ENCODE measurements around the gene HHAT. TPM values are rescaled to one million over a fixed set of nuclear protein-coding genes. Genes with fewer than 3 reads are reported as not detected.

The HHAT gene
- total RNA-seq, 2 experiments from 2014 or later = 5.2 to 9.5 TPM

DNA sequence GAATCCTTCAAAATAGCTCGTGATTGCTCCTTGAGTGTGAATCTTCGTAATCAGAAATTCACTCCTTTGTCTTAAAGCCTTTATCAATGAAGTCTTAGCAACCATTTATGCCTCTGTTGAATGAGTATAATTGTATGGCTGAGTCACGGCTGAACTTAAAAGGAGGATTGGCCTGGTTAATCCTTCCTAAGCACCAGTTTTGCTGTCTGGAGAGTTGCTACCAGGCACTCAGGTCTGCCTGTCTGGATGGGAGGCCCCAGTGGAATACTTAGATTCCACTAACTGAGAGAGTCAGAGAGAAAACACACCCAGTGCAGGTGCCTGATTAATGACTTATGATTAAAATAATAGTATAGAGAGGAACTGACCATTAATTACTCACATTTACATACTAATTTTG lies 7.6 kb upstream of the HHAT start:
- Histone ChIP-seq H3K79me2 (ENCODE audit: insufficient read depth, low read depth, low read length) (no peaks in the 10 kb centered on the region), H3K4me1 (ENCODE audit: insufficient read depth, low read length, poor library complexity, severe bottlenecking) (no peaks in the 10 kb centered on the region), H3K36me3 (ENCODE audit: insufficient read depth, low read length) (no peaks in the 10 kb centered on the region), H4K20me1 (ENCODE audit: insufficient read depth, low read length) (no peaks in the 10 kb centered on the region), H3K4me3 (ENCODE audit: low read depth, low read length, poor library complexity, severe bottlenecking) (no peak overlapping the region), H2AFZ (ENCODE audit: low read length) (no peak overlapping the region), H3K9me2 (ENCODE audit: insufficient read depth, low read length) (no peaks in the 10 kb centered on the region), H3K9me3 (ENCODE audit: low read length) (peaks cover 10% of the 10 kb centered on the region; the same call in 1 of the 2 replicates), H3K27ac (ENCODE audit: low read depth, low read length, poor library complexity, severe bottlenecking) (no peak overlapping the region), H3K4me2 (ENCODE audit: low read length) (no peak overlapping the region)
- no peak for DNase-seq (ENCODE audit: low spot score)
- ChIA-PET POLR2A (no interaction called here), CTCF (ENCODE audit: unreplicated experiment) (no interaction called here)
- intact Hi-C loops (cut with micrococcal nuclease; ENCODE audit: unreplicated experiment) = no loop called here
- no TSS peak for BruUV-seq (replicated peaks)
- TF ChIP-seq EZH2phosphoT487 (IDR thresholded peaks at IDR 0.05; ENCODE audit: borderline replicate concordance, low read depth, low read length) = no peak
- TF ChIP-seq, protein P1, sequence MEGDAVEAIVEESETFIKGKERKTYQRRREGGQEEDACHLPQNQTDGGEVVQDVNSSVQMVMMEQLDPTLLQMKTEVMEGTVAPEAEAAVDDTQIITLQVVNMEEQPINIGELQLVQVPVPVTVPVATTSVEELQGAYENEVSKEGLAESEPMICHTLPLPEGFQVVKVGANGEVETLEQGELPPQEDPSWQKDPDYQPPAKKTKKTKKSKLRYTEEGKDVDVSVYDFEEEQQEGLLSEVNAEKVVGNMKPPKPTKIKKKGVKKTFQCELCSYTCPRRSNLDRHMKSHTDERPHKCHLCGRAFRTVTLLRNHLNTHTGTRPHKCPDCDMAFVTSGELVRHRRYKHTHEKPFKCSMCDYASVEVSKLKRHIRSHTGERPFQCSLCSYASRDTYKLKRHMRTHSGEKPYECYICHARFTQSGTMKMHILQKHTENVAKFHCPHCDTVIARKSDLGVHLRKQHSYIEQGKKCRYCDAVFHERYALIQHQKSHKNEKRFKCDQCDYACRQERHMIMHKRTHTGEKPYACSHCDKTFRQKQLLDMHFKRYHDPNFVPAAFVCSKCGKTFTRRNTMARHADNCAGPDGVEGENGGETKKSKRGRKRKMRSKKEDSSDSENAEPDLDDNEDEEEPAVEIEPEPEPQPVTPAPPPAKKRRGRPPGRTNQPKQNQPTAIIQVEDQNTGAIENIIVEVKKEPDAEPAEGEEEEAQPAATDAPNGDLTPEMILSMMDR (conservative IDR thresholded peaks at IDR 0.05; ENCODE audit: low read length) = no peak

DNA sequence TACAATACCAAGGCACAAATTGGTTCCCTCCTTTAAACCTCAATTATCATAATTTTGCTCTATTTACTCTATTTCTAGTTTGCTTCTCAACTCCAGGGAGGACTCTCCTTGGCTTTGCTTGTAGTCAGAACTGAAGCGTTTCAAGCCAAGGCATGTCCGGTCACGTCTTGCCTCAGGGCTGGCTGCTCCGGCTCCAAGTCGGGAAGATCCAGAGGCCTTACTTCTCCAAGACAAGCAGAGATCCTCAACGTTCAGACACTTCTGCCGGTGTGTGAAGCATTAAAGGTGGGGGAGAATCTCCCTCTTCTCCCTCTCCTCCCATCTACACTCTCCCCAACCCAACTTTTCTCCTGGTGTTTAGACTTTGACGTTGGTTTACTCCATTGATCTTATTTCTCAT lies 7.2 kb upstream of the HHAT start:
- H2AFZ ChIP-seq (ENCODE audit: low read length) = no peak overlapping the region
- ChIA-PET POLR2A (interaction anchor here (0.6 kb wide), 1 partner anchor 11 kb away, joined by 3 read pairs; no protein-coding TSS in a partner anchor), CTCF (ENCODE audit: unreplicated experiment) (no interaction called here)
- no peak overlapping the region for H3K27ac ChIP-seq (ENCODE audit: low read depth, low read length, poor library complexity, severe bottlenecking)
- no peak for TF ChIP-seq EZH2phosphoT487 (IDR thresholded peaks at IDR 0.05; ENCODE audit: borderline replicate concordance, low read depth, low read length)
- H3K4me2 ChIP-seq (ENCODE audit: low read length) = no peak overlapping the region
- no peaks in the 10 kb centered on the region for H3K79me2 ChIP-seq (ENCODE audit: insufficient read depth, low read depth, low read length)
- H4K20me1 ChIP-seq (ENCODE audit: insufficient read depth, low read length) = no peaks in the 10 kb centered on the region
- BruUV-seq (replicated peaks) = no TSS peak
- DNase-seq (ENCODE audit: low spot score) = no peak
- H3K36me3 ChIP-seq (ENCODE audit: insufficient read depth, low read length) = no peaks in the 10 kb centered on the region
- H3K9me3 ChIP-seq (ENCODE audit: low read length) = peaks cover 10% of the 10 kb centered on the region; the same call in 1 of the 2 replicates
- intact Hi-C loops (cut with micrococcal nuclease; ENCODE audit: unreplicated experiment) = no loop called here
- no peaks in the 10 kb centered on the region for H3K4me1 ChIP-seq (ENCODE audit: insufficient read depth, low read length, poor library complexity, severe bottlenecking)
- no peak overlapping the region for H3K4me3 ChIP-seq (ENCODE audit: low read depth, low read length, poor library complexity, severe bottlenecking)
- H3K9me2 ChIP-seq (ENCODE audit: insufficient read depth, low read length) = no peaks in the 10 kb centered on the region

DNA sequence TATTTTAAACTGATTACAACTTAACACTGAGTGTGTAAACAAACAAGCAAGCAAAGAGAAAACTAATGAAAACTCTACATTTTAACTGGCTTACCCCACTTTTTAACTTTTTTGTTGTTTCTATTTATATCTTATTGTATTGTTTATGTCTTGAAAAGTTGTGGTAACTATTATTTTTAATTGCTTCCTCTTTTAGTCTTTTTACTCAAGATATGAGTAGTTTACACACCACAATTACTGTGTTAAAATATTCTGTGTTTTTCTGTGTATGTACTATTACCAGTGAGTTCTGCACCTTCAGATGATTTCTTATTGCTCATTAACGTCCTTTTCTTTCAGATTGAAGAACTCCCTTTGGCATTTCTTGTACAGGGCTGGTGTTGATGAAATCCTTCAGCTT lies 4.7 kb upstream of the HHAT start:
- CTCF ChIA-PET (ENCODE audit: unreplicated experiment) = no interaction called here
- H3K4me1 ChIP-seq (ENCODE audit: insufficient read depth, low read length, poor library complexity, severe bottlenecking) = peaks cover 11% of the 10 kb centered on the region
- H3K27ac ChIP-seq (ENCODE audit: low read depth, low read length, poor library complexity, severe bottlenecking) = no peak overlapping the region
- peaks cover 10% of the 10 kb centered on the region; the same call in 1 of the 2 replicates for H3K9me3 ChIP-seq (ENCODE audit: low read length)
- no peak for DNase-seq (ENCODE audit: low spot score)
- H4K20me1 ChIP-seq (ENCODE audit: insufficient read depth, low read length) = no peaks in the 10 kb centered on the region
- H2AFZ ChIP-seq (ENCODE audit: low read length) = no peak overlapping the region
- no peaks in the 10 kb centered on the region for H3K9me2 ChIP-seq (ENCODE audit: insufficient read depth, low read length)
- H3K4me2 ChIP-seq (ENCODE audit: low read length) = no peak overlapping the region
- TF ChIP-seq, protein P1 (conservative IDR thresholded peaks at IDR 0.05; ENCODE audit: low read length) = no peak
- no peak for TF ChIP-seq EZH2phosphoT487 (IDR thresholded peaks at IDR 0.05; ENCODE audit: borderline replicate concordance, low read depth, low read length)
- no peaks in the 10 kb centered on the region for H3K79me2 ChIP-seq (ENCODE audit: insufficient read depth, low read depth, low read length)
- no peaks in the 10 kb centered on the region for H3K36me3 ChIP-seq (ENCODE audit: insufficient read depth, low read length)
- no TSS peak for BruUV-seq (replicated peaks)
- POLR2A ChIA-PET = no interaction called here
- intact Hi-C loops (cut with micrococcal nuclease; ENCODE audit: unreplicated experiment) = no loop called here
- no peak overlapping the region for H3K4me3 ChIP-seq (ENCODE audit: low read depth, low read length, poor library complexity, severe bottlenecking)
